Activated naive CD4-positive, alpha-beta T cell treated with anti-CD3 and anti-CD28 coated beads, Interleukin-2, amount 50 U/mL, for 16 hours (primary cell): ENCODE data around the gene NR3C1.

Source experiments
- DNase-seq: peaks from one replicate; pipeline ENCODE4 v3.0.0-alpha.2; 2020

NR3C1 gene

GRCh38 chr5:143251190-143251589 is 152.3 kb downstream of the NR3C1 start:
- no peak for DNase-seq

- DNase-seq, result no peak
These were observed 153.6 kb downstream of the NR3C1 start for GRCh38 chr5:143249851-143250250.

GRCh38 chr5:143248822-143249579 is 154.5 kb downstream of the NR3C1 start:
- no peak for DNase-seq

- DNase-seq, result no peak
These were observed 155.1 kb downstream of the NR3C1 start for GRCh38 chr5:143248391-143248790.

- DNase-seq, result no peak
These were observed 156.2 kb downstream of the NR3C1 start for GRCh38 chr5:143247134-143247815.

- DNase-seq, result no peak
These were observed 157.4 kb downstream of the NR3C1 start for GRCh38 chr5:143245929-143246561.

- DNase-seq, result no peak
These were observed 158.5 kb downstream of the NR3C1 start for GRCh38 chr5:143244990-143245389.

- DNase-seq, result no peak
These were observed 159.3 kb downstream of the NR3C1 start for GRCh38 chr5:143244000-143244736.

GRCh38 chr5:143243103-143243502 is 160.4 kb downstream of the NR3C1 start:
- no peak for DNase-seq

- DNase-seq, result no peak
These were observed 161.6 kb downstream of the NR3C1 start for GRCh38 chr5:143241892-143242291.

- DNase-seq, result no peak
These were observed 163.5 kb downstream of the NR3C1 start for GRCh38 chr5:143239882-143240518.

GRCh38 chr5:143238620-143239019 is 164.9 kb downstream of the NR3C1 start:
- DNase-seq, result no peak

GRCh38 chr5:143237664-143238063 is 165.8 kb downstream of the NR3C1 start:
- DNase-seq, result no peak

- DNase-seq, result no peak
These were observed 166.8 kb downstream of the NR3C1 start for GRCh38 chr5:143236682-143237081.

- no peak for DNase-seq
These were observed 168.1 kb downstream of the NR3C1 start for GRCh38 chr5:143235423-143235822.

- DNase-seq, result no peak
These were observed 169.2 kb downstream of the NR3C1 start for GRCh38 chr5:143234162-143234842.

GRCh38 chr5:143233031-143233430 is 170.5 kb downstream of the NR3C1 start:
- DNase-seq, result no peak

- DNase-seq, result no peak
These were observed 171.3 kb downstream of the NR3C1 start for GRCh38 chr5:143231973-143232812.

- DNase-seq, result no peak
These were observed 172.1 kb downstream of the NR3C1 start for GRCh38 chr5:143231416-143231815.

GRCh38 chr5:143230676-143230996 is 172.8 kb downstream of the NR3C1 start:
- no peak for DNase-seq

- DNase-seq, result no peak
These were observed 173.4 kb downstream of the NR3C1 start for GRCh38 chr5:143229896-143230675.
